GM12891 (cell line): ENCODE measurements around the gene ALPG.

Experiments used
- POLR2A ChIP-seq: IDR thresholded peaks from 2 replicates; pipeline ENCODE4 v1.6.1; 2011; ENCODE audit warnings: low read depth, low read length, control low read depth
- POLR2AphosphoS5 ChIP-seq: IDR thresholded peaks from 2 replicates; pipeline ENCODE4 v1.6.1; 2011; ENCODE audit warnings: low read depth, low read length, control low read depth
- TAF1 ChIP-seq: IDR thresholded peaks from 2 replicates; pipeline ENCODE4 v1.6.1; 2011; ENCODE audit warnings: low read depth, low read length, control low read depth

DNA sequence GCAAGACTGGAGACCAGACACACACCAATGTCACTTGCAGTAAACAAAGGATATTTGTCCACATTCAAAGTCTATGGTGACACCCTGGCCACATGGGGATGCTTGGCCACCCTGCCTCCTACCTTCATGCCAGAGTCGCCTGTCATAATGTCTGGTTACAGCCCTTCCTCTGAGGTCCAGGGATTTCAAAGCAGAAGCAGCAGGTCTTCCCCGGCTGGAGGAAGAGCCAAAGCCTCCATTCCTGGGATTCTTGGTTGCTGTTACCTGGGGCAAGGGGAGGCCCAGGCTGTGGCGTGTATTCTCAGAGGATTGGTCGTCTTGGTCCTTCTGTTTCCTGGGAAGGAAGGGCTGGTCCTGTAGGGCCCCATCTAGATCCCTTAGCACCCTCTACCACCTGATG is 30.4 kb upstream of the ALPG start:
- no peak for TF ChIP-seq POLR2AphosphoS5
- no peak for TF ChIP-seq POLR2A
- no peak for TF ChIP-seq TAF1
